Stimulated activated CD4-positive, alpha-beta T cell treated with anti-CD3 and anti-CD28 coated beads, Interleukin-12 subunit alpha, Interleukin-12 subunit beta, amount 100 ng/mL, for 48 hours (primary cell): ENCODE results near the gene MYO1B.

Experiments
- DNase-seq, 3 donors: peaks; one replicate each; pipeline ENCODE4 v3.0.0-alpha.2; 2020; ENCODE audit warnings: low read depth in 2 of 3, low spot score in 1 of 3

MYO1B gene

GRCh38 chr2:191257934-191258333 is 12.7 kb downstream of the MYO1B start:
- no peak for DNase-seq

- no peak for DNase-seq
Observed at GRCh38 chr2:191258996-191259395, 13.8 kb downstream of the MYO1B start.

GRCh38 chr2:191262436-191262835 is 17.2 kb downstream of the MYO1B start:
- DNase-seq: no peak

- no peak for DNase-seq
Observed at GRCh38 chr2:191263050-191263449, 17.8 kb downstream of the MYO1B start.

DNA sequence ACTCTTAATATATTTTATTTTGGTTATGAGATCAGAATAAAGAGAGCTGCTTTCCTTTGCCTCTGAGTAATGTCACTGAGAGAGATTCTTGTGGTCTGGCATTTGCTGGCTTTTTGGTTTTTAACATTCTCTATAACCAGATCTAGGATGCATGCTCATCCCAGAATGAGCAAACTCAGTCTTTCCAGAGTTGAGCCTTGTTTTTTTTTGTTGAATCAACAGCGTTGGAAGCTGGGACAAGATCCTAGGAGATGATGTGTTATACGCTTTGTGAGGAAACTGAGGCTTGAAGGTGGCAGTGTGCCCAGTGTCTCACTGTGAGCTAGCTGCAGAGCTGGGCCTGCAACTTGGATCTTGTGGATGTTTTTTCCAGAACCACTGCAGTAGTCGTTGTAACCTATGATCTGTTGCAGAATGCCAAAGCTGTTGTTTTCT is 19.5 kb downstream of the MYO1B start:
- no peak for DNase-seq

- no peak for DNase-seq
Observed at GRCh38 chr2:191265311-191266170, 20.3 kb downstream of the MYO1B start.

DNA sequence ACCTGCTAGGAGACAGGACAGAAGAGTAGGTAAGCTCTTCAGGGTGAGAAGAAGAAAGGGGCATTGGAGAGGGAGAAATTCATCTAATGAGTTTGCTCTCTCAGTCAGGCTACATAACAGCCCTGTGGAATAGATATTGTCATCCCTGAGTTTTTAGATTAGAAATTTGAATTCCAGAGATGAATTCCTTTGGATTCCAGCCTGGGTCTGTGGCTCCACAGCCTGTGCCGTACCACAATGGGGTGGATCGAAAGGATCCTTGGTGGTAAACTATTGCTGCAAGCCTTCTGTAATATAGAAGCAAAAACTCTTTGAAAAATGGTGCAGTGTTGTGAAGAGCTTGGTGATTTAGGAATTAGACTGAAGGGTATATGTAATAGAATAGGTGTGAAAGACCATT is 21.0 kb downstream of the MYO1B start:
- DNase-seq: no peak

DNA sequence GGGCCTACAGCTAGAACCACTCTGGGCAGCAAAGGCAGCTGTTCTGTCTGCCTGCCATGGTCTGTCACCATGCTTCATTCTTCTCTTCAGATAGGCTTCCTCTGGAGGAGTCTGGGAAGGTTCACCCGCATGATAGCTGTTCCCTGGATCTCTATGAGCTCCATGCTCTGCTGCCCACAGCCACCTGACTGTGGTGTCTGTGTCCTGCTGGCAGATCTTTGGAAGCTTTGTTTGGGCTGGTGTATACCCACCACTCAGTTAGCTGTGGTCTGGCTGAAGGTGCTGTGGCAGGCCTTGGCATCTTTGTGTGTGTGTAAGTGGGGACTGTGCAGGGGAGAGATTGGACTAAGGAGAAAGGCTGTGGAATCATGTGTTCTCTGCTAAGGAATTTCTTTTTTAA is 23.4 kb downstream of the MYO1B start:
- no peak for DNase-seq

DNA sequence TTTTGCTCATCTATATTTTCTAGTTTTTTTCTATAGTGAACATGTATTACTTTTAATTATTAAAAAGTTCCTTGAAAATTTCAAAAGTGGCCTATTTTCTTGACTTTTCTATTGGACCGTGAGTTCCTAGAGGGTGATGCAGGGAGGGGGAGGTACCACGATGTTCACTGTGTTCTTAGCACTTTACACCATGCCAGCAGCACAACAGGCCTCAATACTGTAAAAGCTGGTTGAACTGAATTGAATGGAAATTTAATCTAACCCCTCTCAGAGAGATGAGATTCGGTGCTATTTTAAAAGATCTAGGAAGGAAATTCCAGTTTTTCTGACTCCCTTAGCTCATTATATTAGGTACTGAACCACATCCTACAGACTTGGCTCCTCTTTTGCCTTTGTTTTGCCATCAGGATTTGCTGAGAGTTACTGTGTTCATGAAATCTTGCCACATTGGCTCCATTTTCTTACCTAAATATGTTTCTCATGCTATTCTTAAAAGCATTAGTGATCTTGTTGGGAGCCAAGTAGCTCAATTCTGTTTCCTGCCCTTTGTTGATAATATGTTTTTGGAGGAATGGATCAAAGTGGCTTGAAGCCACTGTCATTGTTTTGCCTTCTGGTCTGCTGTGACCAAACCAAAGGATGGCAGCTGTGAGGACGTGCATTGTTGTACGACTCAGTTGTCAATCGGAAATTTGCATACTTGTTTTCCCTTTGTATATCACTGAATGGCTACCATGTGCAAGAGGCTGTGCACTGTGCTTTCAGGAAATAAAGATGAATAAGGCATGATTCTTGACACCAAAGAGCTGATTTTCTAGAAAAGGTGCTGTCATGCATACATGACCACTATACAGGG is 25.3 kb downstream of the MYO1B start:
- DNase-seq: no peak

GRCh38 chr2:191272064-191272463 is 26.9 kb downstream of the MYO1B start:
- DNase-seq: no peak

GRCh38 chr2:191274413-191274815 is 29.2 kb downstream of the MYO1B start:
- DNase-seq: no peak

DNA sequence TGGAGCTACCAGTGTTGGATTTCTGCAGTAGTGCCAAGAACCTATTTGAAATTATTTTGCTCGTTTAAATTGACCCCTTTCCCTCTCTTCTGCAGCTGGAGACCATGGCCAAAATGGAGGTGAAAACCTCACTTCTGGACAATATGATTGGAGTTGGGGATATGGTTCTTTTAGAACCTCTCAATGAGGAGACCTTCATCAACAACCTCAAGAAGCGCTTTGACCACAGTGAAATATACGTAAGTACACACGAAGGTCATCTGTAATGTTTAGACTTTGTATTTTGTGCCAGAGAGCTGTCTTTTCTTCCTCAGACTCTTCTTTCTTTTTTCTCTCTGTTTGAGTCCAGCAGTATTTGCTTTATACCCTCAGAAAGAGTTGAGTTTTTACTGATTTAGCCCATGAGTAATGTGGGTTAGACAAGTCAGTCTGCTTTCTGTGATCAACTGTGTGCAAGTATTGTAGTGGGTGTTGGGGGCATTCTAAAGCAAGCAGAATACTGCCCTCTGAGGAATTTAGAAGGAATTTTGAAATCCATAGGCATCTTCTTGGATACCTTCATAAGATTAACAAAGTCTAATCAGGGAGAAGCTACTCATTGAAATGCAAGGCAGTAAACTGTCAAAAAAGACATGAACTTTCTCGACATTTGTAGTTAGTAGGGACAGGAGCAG is 31.7 kb downstream of the MYO1B start:
- DNase-seq: no peak

DNA sequence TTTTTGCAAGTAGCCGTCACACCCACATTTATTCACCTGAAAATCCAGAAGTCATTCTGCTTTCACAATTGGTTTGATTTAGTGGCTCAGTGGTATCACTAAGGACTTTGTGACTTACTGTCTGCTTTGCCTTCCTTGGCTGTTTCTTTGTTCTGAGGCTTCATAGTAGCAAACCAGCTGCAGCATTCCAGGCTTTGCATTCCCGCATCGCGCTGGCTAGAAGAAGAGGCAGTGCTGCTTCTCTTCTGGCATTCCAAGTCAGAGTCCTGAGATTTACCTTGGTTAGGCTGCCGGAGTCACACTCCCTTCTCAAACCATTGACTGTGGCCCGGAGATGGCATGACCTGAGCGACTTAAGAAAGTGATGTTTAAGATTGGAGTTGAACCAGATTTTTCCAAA is 35.1 kb downstream of the MYO1B start:
- DNase-seq: no peak

DNA sequence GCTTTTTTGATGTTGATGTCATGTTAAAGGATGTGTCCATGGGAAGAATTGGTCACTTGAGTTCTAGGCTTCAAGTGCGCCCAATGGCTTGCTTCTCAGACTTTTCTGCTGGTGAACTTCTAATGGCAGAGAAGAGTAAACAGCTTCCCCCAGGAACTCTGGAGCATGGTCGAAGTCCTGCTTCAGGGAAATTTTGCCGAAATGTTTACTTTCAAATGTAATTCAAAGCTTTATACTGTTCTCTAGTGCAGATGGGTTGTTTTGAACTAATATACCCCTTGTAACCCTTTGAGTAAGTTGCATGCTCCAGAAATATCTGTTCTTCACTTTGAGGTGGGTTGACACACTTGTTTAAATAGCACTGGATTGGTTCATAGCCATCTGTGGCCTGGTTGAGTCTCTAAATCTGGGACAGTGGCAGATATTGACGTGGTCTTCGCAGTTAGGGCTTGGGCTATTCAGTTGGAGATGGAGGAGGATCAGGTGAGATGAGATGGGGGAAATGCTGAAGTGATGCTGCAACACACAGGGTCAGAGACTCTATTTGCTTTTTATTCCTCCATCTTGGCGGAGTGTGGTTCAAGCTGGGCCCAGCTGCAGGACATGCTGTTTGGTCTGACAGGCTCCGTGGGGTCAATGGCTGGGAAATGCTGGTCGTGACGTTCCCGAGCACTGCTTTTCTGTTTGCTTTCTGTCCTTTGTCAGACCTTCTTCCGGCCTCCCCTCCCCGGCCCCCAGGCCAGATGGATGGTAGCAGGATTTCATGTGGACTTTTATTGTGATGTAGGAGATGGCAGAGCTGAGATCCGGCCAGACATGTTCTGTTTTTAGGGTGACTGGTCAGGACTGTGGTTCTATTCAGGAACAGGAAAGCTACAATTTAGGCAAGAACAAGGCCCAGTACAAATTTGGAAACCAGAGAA is 35.9 kb downstream of the MYO1B start:
- DNase-seq: no peak

- DNase-seq: no peak
Observed at GRCh38 chr2:191285252-191285651, 40.0 kb downstream of the MYO1B start.

- no peak for DNase-seq
Observed at GRCh38 chr2:191287820-191288219, 42.6 kb downstream of the MYO1B start.

GRCh38 chr2:191289049-191289448 is 43.8 kb downstream of the MYO1B start:
- DNase-seq: no peak

GRCh38 chr2:191291471-191291870 is 46.3 kb downstream of the MYO1B start:
- no peak for DNase-seq

- no peak for DNase-seq
Observed at GRCh38 chr2:191292869-191293268, 47.7 kb downstream of the MYO1B start.

DNA sequence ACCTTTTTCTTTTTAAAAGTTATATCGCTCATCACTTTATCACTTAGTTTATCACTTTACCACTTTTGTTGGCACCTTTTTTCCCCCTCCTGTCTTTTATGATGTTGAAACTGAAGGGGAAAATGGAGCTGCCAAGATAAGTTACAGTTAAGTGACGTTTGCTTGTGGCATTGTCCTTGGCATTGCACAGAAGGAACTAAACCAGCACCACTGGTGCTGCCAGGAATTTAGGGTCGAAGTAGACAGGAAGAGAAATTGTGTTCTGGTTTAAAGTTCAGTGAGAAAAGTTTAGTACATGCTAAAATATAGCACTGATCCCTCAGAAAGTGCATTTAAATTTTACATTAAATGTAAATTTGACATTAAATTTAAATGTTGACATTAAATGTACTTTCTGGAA is 49.9 kb downstream of the MYO1B start:
- DNase-seq: no peak
